Activated gamma-delta T cell treated with anti-CD3 and anti-CD28 coated beads, Interleukin-2, amount 50 U/mL, for 16 hours (primary cell): ENCODE results near the gene SEC22C.
"Not testable (repeated sequence)": the region's sequence is repeated elsewhere in the genome, so short reads cannot be mapped to it uniquely, and the experiment has no call there.

ENCODE experiments used
- DNase-seq: peaks from one replicate; pipeline ENCODE4 v3.0.0-alpha.2; 2020; ENCODE audit warnings: low read depth

Gene SEC22C

GRCh38 chr3:42581709-42582473 lies at the start of gene SEC22C:
Gene SEC22C (minus strand): TSS chr3:42581967. CDS start chr3:42569046, 12,921 bp downstream.
- peak; percentile 94 for DNase-seq

GRCh38 chr3:42613462-42613861 lies 31.7 kb upstream of the SEC22C start:
- no peak for DNase-seq

GRCh38 chr3:42612928-42613327 lies 31.2 kb upstream of the SEC22C start:
- no peak for DNase-seq

GRCh38 chr3:42612217-42612616 lies 30.4 kb upstream of the SEC22C start:
- DNase-seq, result no peak

GRCh38 chr3:42610976-42611375 lies 29.2 kb upstream of the SEC22C start:
- no peak for DNase-seq

- no peak for DNase-seq
Observed at GRCh38 chr3:42608581-42608980, 26.8 kb upstream of the SEC22C start.

- no peak for DNase-seq
Observed at GRCh38 chr3:42605546-42606173, 23.9 kb upstream of the SEC22C start.

GRCh38 chr3:42602961-42603360 lies 21.2 kb upstream of the SEC22C start:
- DNase-seq, result no peak

GRCh38 chr3:42601896-42602581 lies 20.3 kb upstream of the SEC22C start:
- DNase-seq, result no peak

- peak; percentile 25 for DNase-seq
Observed at GRCh38 chr3:42600958-42601675, 19.4 kb upstream of the SEC22C start.

GRCh38 chr3:42600111-42600957 lies 18.6 kb upstream of the SEC22C start, which contains the start of gene NKTR:
Gene NKTR (plus strand): TSS chr3:42600686. CDS start chr3:42601007, 321 bp downstream.
- DNase-seq, result peak; percentile 100

- DNase-seq, result not testable (repeated sequence)
Observed at GRCh38 chr3:42597098-42597497, 15.3 kb upstream of the SEC22C start.

GRCh38 chr3:42595682-42596081 lies 13.9 kb upstream of the SEC22C start:
- DNase-seq, result no peak

- no peak for DNase-seq
Observed at GRCh38 chr3:42593635-42594034, 11.9 kb upstream of the SEC22C start.

GRCh38 chr3:42591811-42592210 lies 10.0 kb upstream of the SEC22C start:
- no peak for DNase-seq

- DNase-seq, result no peak
Observed at GRCh38 chr3:42590989-42591756, 9.4 kb upstream of the SEC22C start.

- no peak for DNase-seq
Observed at GRCh38 chr3:42589382-42590109, 7.8 kb upstream of the SEC22C start.

- no peak for DNase-seq
Observed at GRCh38 chr3:42588625-42589024, 6.9 kb upstream of the SEC22C start.

GRCh38 chr3:42582474-42583070 lies 805 bp upstream of the SEC22C start:
- DNase-seq, result no peak

GRCh38 chr3:42581400-42581708 lies 413 bp downstream of the SEC22C start:
- DNase-seq, result no peak
